Neural progenitor cell (in vitro differentiated cells): ENCODE data around the gene ESF1.

ENCODE experiments used
- CTCF ChIP-seq: fragments of 200-600 bp; sonication (generic); IDR thresholded peaks from 2 replicates; pipeline ENCODE4 v1.5.1; 2017; ENCODE audit warnings: antibody characterized with exemption, mild to moderate bottlenecking
- EZH2 ChIP-seq: fragments of 200-600 bp; sonication (generic); IDR thresholded peaks from 2 replicates; pipeline ENCODE4 v1.6.1; 2017; ENCODE audit warnings: antibody characterized with exemption, mild to moderate bottlenecking, moderate library complexity
- EZH2phosphoT487 ChIP-seq: fragments of 200-600 bp; sonication (generic); IDR thresholded peaks from 2 replicates; pipeline ENCODE4 v1.6.1; 2017; ENCODE audit warnings: antibody characterized with exemption

- no peak for TF ChIP-seq CTCF
- TF ChIP-seq EZH2phosphoT487 = no peak
- TF ChIP-seq EZH2 = no peak
Measured at GRCh38 chr20:13681248-13682125, 103.2 kb downstream of the ESF1 start.
